Measurements from ENCODE around the gene TRIM71. TPM values are rescaled to one million over a fixed set of nuclear protein-coding genes. Genes with fewer than 3 reads are reported as not detected.

The TRIM71 gene
- total RNA-seq, 1 experiment from 2014 or later = 0.17 TPM

DNA sequence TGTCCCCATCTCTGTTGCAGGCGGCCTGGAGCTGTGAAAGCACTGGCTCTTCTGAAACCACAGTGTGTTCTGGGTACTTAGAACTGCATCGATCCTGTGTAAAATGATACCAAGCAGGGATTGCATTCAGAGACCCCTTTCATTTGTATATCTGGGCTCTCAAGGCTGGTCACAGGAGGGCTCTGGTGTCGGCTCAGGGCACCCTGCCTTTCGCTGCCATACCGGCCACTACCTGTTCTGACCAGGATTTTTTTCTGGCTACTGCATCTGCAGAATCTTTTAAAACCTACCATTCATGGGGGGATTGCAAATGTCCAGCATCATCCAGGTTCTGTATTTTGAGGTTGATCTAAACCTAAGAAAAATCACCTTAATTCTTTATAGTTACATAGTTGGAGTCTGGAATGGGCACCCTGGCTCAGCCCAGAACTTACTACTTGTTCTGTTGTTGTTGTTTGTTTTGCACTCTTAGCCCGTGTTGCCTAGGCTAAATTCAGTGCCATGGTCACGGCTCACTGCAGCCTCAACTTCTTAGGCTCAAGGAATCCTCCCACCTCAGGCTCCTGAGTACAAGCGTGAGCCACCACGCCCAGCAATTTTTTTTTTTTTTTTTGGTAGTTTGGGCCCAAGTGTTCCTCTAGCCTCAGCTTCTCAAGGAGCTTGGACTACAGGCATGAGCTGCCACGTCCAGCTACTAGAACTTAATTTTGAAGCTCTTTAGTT is 52.7 kb downstream of the TRIM71 start:
- Histone ChIP-seq H3K9me2 (ENCODE audit: insufficient read depth) (no peaks in the 10 kb centered on the region), H2AFZ (ENCODE audit: low read depth, low read length, poor library complexity, severe bottlenecking) (no peak overlapping the region), H3K79me2 (ENCODE audit: insufficient read depth, low read length) (no peaks in the 10 kb centered on the region), H3K4me2 (ENCODE audit: low read length) (no peak overlapping the region), H3K4me3 (replicated peaks in 1 of 2; ENCODE audit: low read depth in 1 of 2, low read length in 2 of 2) (no peak overlapping the region), H3K9ac (ENCODE audit: low read length) (no peak overlapping the region), H3K9me3 (ENCODE audit: control insufficient read depth in 1 of 2, insufficient read depth in 1 of 2, low read depth in 1 of 2, low read length in 2 of 2) (no peaks in the 10 kb centered on the region), H3K27ac (ENCODE audit: low read depth, low read length) (no peak overlapping the region), H4K20me1 (ENCODE audit: insufficient read depth) (no peaks in the 10 kb centered on the region), H3K36me3 (ENCODE audit: control insufficient read depth in 1 of 2, insufficient read depth in 2 of 2, low read length in 2 of 2) (no peaks in the 10 kb centered on the region), H3K27me3 (ENCODE audit: insufficient read depth, low read length) (peaks cover 3% of the 10 kb centered on the region; the same call in 1 of the 2 replicates), H3K4me1 (ENCODE audit: control insufficient read depth in 1 of 2, insufficient read depth in 2 of 2, low read length in 2 of 2) (peaks cover 4 to 10% of the 10 kb centered on the region in 2 experiments)
- DNase-seq (ENCODE audit: low read depth, low spot score) (no peak), ATAC-seq (no peak)
- no TSS peak for BruUV-seq (replicated peaks)
- ChIA-PET CTCF (no interaction called here), POLR2A (no interaction called here), RAD21 (ENCODE audit: low non-redundant PET in 1 of 2, low total read pairs in 2 of 2, uncharacterized antibody in 2 of 2, unreplicated experiment in 2 of 2) (no interaction called here)
- intact Hi-C loops (cut with micrococcal nuclease) = no loop called here
- TF ChIP-seq TCF7L2 (IDR thresholded peaks at IDR 0.05; ENCODE audit: borderline replicate concordance, extremely low read depth, insufficient read depth, insufficient read length) (no peak), EZH2phosphoT487 (IDR thresholded peaks at IDR 0.05; ENCODE audit: borderline replicate concordance) (no peak), JUND (IDR thresholded peaks at IDR 0.05) (no peak), CBX3 (IDR thresholded peaks at IDR 0.05; ENCODE audit: low read depth) (no peak), FOSL1 (IDR thresholded peaks at IDR 0.05; ENCODE audit: low read depth) (no peak), ELF1 (IDR thresholded peaks at IDR 0.05; ENCODE audit: borderline replicate concordance, low read depth) (no peak)
- TF ChIP-seq, protein P1, sequence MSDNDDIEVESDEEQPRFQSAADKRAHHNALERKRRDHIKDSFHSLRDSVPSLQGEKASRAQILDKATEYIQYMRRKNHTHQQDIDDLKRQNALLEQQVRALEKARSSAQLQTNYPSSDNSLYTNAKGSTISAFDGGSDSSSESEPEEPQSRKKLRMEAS (IDR thresholded peaks at IDR 0.05) = no peak
- TF ChIP-seq, protein P2, sequence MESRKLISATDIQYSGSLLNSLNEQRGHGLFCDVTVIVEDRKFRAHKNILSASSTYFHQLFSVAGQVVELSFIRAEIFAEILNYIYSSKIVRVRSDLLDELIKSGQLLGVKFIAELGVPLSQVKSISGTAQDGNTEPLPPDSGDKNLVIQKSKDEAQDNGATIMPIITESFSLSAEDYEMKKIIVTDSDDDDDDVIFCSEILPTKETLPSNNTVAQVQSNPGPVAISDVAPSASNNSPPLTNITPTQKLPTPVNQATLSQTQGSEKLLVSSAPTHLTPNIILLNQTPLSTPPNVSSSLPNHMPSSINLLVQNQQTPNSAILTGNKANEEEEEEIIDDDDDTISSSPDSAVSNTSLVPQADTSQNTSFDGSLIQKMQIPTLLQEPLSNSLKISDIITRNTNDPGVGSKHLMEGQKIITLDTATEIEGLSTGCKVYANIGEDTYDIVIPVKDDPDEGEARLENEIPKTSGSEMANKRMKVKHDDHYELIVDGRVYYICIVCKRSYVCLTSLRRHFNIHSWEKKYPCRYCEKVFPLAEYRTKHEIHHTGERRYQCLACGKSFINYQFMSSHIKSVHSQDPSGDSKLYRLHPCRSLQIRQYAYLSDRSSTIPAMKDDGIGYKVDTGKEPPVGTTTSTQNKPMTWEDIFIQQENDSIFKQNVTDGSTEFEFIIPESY (IDR thresholded peaks at IDR 0.05; ENCODE audit: extremely low read depth, insufficient replicate concordance, low read length) = no peak

Data from HCT116 (cell line).